A673 (cell line): ENCODE results near the gene ETDB. TPM values are rescaled to one million over a fixed set of nuclear protein-coding genes. Genes with fewer than 3 reads are reported as not detected.
A peak's percentile ranks its signal among the peaks of the same experiment; 100 is the strongest.
"Not testable (repeated sequence)": the region's sequence is repeated elsewhere in the genome, so short reads cannot be mapped to it uniquely, and the experiment has no call there.

Experiments used
- Bru-seq: library from RNA; stranded (reverse); fragments of 400-500 nt; gene quantifications from one replicate; lab custom pipeline; 2021; lab: Mats Ljungman, UMichigan
- BruChase-seq, 2 experiments: library from RNA; stranded (reverse); fragments of 400-500 nt; gene quantifications; one replicate each; lab custom pipeline; 2021; lab: Mats Ljungman, UMichigan
- BruUV-seq: library from RNA; stranded (reverse); fragments of 400-500 nt; replicated peaks from 2 replicates; lab custom pipeline; 2021; lab: Mats Ljungman, UMichigan
- CTCF ChIA-PET: fragments of 300-600 bp; sonication (Branson Sonifier 250); formaldehyde crosslinking; loops from one replicate; lab custom pipeline; 2022; ENCODE audit warnings: antibody characterized with exemption; lab: Charles Lee
- POLR2A ChIA-PET: fragments of 300-600 bp; sonication (Branson Sonifier 250); formaldehyde crosslinking; loops from one replicate; lab custom pipeline; 2022; ENCODE audit warnings: antibody characterized with exemption; ENCODE audit not compliant: low non-redundant PET; lab: Charles Lee
- DNase-seq: peaks from one replicate; pipeline ENCODE4 v3.0.0-alpha.2; 2015; ENCODE audit warnings: low spot score
- H3K27ac ChIP-seq: fragments of 200-600 bp; sonication (generic); 2 replicates; pipeline ENCODE4 v1.5.1; 2016; ENCODE audit warnings: mixed run types, low read depth, mild to moderate bottlenecking, mixed read lengths, antibody characterized with exemption, low read length; ENCODE audit not compliant: poor library complexity, severe bottlenecking
- H3K27me3 ChIP-seq: fragments of 200-600 bp; sonication (generic); replicated peaks from 2 replicates; pipeline ENCODE4 v1.6.1; 2017; ENCODE audit warnings: mixed run types, low read depth, mild to moderate bottlenecking, mixed read lengths, antibody characterized with exemption, low read length; ENCODE audit not compliant: insufficient read depth, poor library complexity
- H3K36me3 ChIP-seq: fragments of 200-600 bp; sonication (generic); 2 replicates; pipeline ENCODE4 v1.6.1; 2016; ENCODE audit warnings: mixed run types, mild to moderate bottlenecking, mixed read lengths, antibody characterized with exemption, low read length; ENCODE audit not compliant: insufficient read depth, poor library complexity, severe bottlenecking
- H3K4me1 ChIP-seq: fragments of 200-600 bp; sonication (generic); 2 replicates; pipeline ENCODE4 v1.6.1; 2017; ENCODE audit warnings: mixed run types, mild to moderate bottlenecking, mixed read lengths, antibody characterized with exemption, low read length; ENCODE audit not compliant: insufficient read depth, poor library complexity, severe bottlenecking
- H3K4me3 ChIP-seq: fragments of 200-600 bp; sonication (generic); 2 replicates; pipeline ENCODE4 v1.5.1; 2016; ENCODE audit warnings: low read depth, mixed run types, mild to moderate bottlenecking, mixed read lengths, low read length; ENCODE audit not compliant: poor library complexity, severe bottlenecking
- H3K9me3 ChIP-seq: fragments of 200-600 bp; sonication (generic); 2 replicates; pipeline ENCODE4 v1.6.1; 2016; ENCODE audit warnings: mixed run types, low read depth, mild to moderate bottlenecking, mixed read lengths, antibody characterized with exemption, low read length; ENCODE audit not compliant: poor library complexity, severe bottlenecking
- CTCF ChIP-seq: fragments of 300-800, 200-600 bp; sonication (generic); conservative IDR thresholded peaks from 2 replicates; pipeline ENCODE4 v1.5.1; 2017; ENCODE audit warnings: low read depth, mild to moderate bottlenecking, antibody characterized with exemption, low read length, moderate library complexity, mixed read lengths
- EZH2 ChIP-seq: fragments of 200-600 bp; sonication (generic); IDR thresholded peaks from 2 replicates; pipeline ENCODE4 v1.6.1; 2017; ENCODE audit warnings: borderline replicate concordance, low read depth, mild to moderate bottlenecking, mixed read lengths, antibody characterized with exemption, low read length; ENCODE audit not compliant: poor library complexity, severe bottlenecking
- intact Hi-C: fragments of 100-400 bp; cut with micrococcal nuclease; formaldehyde crosslinking; loops from one replicate; pipeline ENCODE4 v1.10.0; 2022; ENCODE audit not compliant: unreplicated experiment
- long read RNA-seq: library from polyadenylated mRNA; stranded (forward); transcript quantifications from one replicate; pipeline ENCODE4 v2.0.0, GENCODE V29; 2022
- total RNA-seq: library from RNA; stranded (reverse); gene quantifications from 2 replicates; pipeline ENCODE4 v1.2.3, GENCODE V29; 2021

ETDB gene
- total RNA-seq (not detected in 2 replicates), Bru-seq, nascent RNA (not detected), BruChase-seq, experiment 1, labeled RNA remaining after a 2-hour chase (not detected), BruChase-seq, experiment 2, labeled RNA remaining after a 6-hour chase (percentile 20 among the genes with signal in this experiment)
- long read RNA-seq: 0 reads

GRCh38 chrX:135120056-135120576, at the start of gene ETDB:
Gene ETDB (minus strand): TSS chrX:135120526. CDS start chrX:135119261, 1,265 bp downstream.
- BruUV-seq, H3K27me3 ChIP-seq, H3K9me3 ChIP-seq, H3K4me3 ChIP-seq, POLR2A ChIA-PET, CTCF ChIA-PET, intact Hi-C loops, H3K27ac ChIP-seq, H3K4me1 ChIP-seq, DNase-seq, H3K36me3 ChIP-seq: not testable (repeated sequence)

GRCh38 chrX:135169534-135169933, 49.2 kb upstream of the ETDB start:
- H3K27ac ChIP-seq, H3K27me3 ChIP-seq, intact Hi-C loops, H3K4me1 ChIP-seq, CTCF ChIA-PET, BruUV-seq, H3K4me3 ChIP-seq, POLR2A ChIA-PET, H3K36me3 ChIP-seq, H3K9me3 ChIP-seq, DNase-seq: not testable (repeated sequence)

GRCh38 chrX:135168486-135168885, 48.2 kb upstream of the ETDB start:
- DNase-seq: no peak
- CTCF ChIA-PET: no interaction called here
- POLR2A ChIA-PET: no interaction called here
- BruUV-seq: no TSS peak
- no peaks in the 10 kb centered on the region for H3K9me3 ChIP-seq
- H3K36me3 ChIP-seq: no peaks in the 10 kb centered on the region
- intact Hi-C loops: no loop called here
- no peak overlapping the region for H3K27ac ChIP-seq
- H3K4me1 ChIP-seq: no peaks in the 10 kb centered on the region
- no peaks in the 10 kb centered on the region for H3K27me3 ChIP-seq
- H3K4me3 ChIP-seq: no peak overlapping the region
- no peak for TF ChIP-seq CTCF
- TF ChIP-seq EZH2: no peak

GRCh38 chrX:135154688-135155087, 34.4 kb upstream of the ETDB start:
- DNase-seq, CTCF ChIA-PET, BruUV-seq, H3K9me3 ChIP-seq, H3K27ac ChIP-seq, POLR2A ChIA-PET, H3K4me3 ChIP-seq, H3K27me3 ChIP-seq, intact Hi-C loops, H3K36me3 ChIP-seq, H3K4me1 ChIP-seq: not testable (repeated sequence)

- H3K36me3 ChIP-seq, intact Hi-C loops, H3K4me1 ChIP-seq, BruUV-seq, POLR2A ChIA-PET, CTCF ChIA-PET, H3K27ac ChIP-seq, H3K9me3 ChIP-seq, H3K4me3 ChIP-seq, H3K27me3 ChIP-seq, DNase-seq: not testable (repeated sequence)
These were observed 5.8 kb upstream of the ETDB start for GRCh38 chrX:135126145-135126544.

- POLR2A ChIA-PET, H3K4me1 ChIP-seq, BruUV-seq, H3K27me3 ChIP-seq, H3K9me3 ChIP-seq, H3K36me3 ChIP-seq, intact Hi-C loops, H3K27ac ChIP-seq, CTCF ChIA-PET, DNase-seq, H3K4me3 ChIP-seq: not testable (repeated sequence)
These were observed 4.3 kb downstream of the ETDB start for GRCh38 chrX:135116064-135116463.
